HTR-8/SVneo (cell line): ENCODE measurements around the gene C1orf167.

Experiments used
- DNase-seq: peaks from one replicate; pipeline ENCODE4 v3.0.0; 2011; ENCODE audit warnings: low spot score, mixed read lengths; ENCODE audit not compliant: insufficient read length
- FAIRE-seq: peaks from 2 replicates; lab custom pipeline; 2011; peaks lifted over from hg19 to GRCh38; lab: Jason Lieb, UNC

C1orf167 gene

GRCh38 chr1:11826946-11827345, 65.0 kb downstream of the C1orf167 start:
- FAIRE-seq (no peak), DNase-seq (no peak)

GRCh38 chr1:11828511-11828910, 66.5 kb downstream of the C1orf167 start:
- no peak for DNase-seq
- no peak for FAIRE-seq

GRCh38 chr1:11831945-11832725, 70.1 kb downstream of the C1orf167 start:
- DNase-seq (no peak), FAIRE-seq (no peak)

GRCh38 chr1:11833497-11833896, 71.5 kb downstream of the C1orf167 start:
- DNase-seq (no peak), FAIRE-seq (no peak)

GRCh38 chr1:11833900-11834299, 71.9 kb downstream of the C1orf167 start:
- peak; percentile 69 for FAIRE-seq
- no peak for DNase-seq

GRCh38 chr1:11835441-11836225, 73.6 kb downstream of the C1orf167 start:
- no peak for FAIRE-seq
- DNase-seq: no peak

- DNase-seq (no peak), FAIRE-seq (no peak)
Observed at GRCh38 chr1:11836955-11837766, 75.2 kb downstream of the C1orf167 start.

GRCh38 chr1:11837767-11838348, 75.9 kb downstream of the C1orf167 start:
- FAIRE-seq (no peak), DNase-seq (no peak)

DNA sequence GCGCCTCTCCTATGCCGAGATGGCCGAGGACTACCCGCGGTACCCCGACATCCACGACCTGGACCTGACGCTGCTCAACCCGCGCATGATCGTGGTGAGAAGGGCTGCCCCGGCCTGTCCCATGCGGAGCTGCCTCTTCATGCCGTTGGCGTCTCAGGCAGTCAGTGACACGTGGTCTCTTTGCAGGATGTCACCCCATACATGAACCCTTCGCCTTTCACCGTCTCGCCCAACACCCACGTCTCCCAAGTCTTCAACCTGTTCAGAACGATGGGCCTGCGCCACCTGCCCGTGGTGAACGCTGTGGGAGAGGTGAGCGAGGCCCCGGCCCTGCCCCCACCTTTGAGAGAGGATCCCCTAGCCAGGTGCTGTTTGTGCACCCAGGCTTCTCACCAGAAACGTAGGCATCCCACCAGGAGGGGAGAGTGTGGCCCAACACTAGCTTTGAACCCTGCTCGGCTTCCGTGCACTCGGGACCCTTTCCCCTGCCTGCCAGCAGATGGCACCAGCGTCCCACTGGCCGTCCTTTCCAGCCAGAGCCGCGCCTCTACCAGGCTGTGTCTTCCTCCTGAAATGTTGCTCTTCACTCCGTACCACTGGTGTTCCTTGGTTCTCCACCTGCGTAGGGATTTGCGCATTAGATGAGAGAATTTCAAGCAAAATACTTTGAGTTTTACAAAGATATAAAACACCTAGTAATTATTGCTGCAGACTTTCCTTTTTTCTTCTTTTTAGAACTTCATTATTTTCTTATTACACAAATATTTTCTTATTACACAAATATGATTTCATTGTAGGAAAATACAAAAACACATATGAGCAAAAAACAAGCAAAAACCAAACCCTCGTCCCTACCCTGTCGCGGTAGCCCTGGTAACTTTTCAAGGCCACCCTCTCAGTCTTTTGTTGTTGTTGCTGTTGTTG, 76.6 kb downstream of the C1orf167 start:
- peak; percentile 86 for DNase-seq
- FAIRE-seq: peak; percentile 20
